Measurements from ENCODE around the gene TUBA3D. TPM values are rescaled to one million over a fixed set of nuclear protein-coding genes. Genes with fewer than 3 reads are reported as not detected.
"Not testable (repeated sequence)": the region's sequence is repeated elsewhere in the genome, so short reads cannot be mapped to it uniquely, and the experiment has no call there.

TUBA3D gene
- total RNA-seq, 1 donor from 2014 or later = not detected

GRCh38 chr2:131492015-131492417 lies 16.1 kb downstream of the TUBA3D start, which contains the start of gene MZT2A:
MZT2A (minus strand) TSS chr2:131492397; CDS start chr2:131492376, 21 bp downstream.
- peaks cover 55% of the 10 kb centered on the region for H3K79me2 ChIP-seq (ENCODE audit: low read depth)
- peak within 1 kb of the TSS; percentile 99 for H2AFZ ChIP-seq (replicated peaks)
- H3K4me3 ChIP-seq = peak within 1 kb of the TSS; percentile 87
- not testable (repeated sequence) for H3K36me3 ChIP-seq; H3K27me3 ChIP-seq; H3K9me3 ChIP-seq (ENCODE audit: low read depth); H3K36me3 Mint-ChIP-seq; H3K9me3 Mint-ChIP-seq; H3K4me1 ChIP-seq; H4K20me1 ChIP-seq (ENCODE audit: low read depth); DNase-seq (ENCODE audit: low spot score); H3K27me3 Mint-ChIP-seq (ENCODE audit: insufficient read depth, low read depth)
- H3F3A ChIP-seq (ENCODE audit: low read depth) = peaks cover 13% of the 10 kb centered on the region
- H3K27ac Mint-ChIP-seq = peak within 1 kb of the TSS; percentile 92
- H3K4me1 Mint-ChIP-seq = peaks cover 26% of the 10 kb centered on the region
- peak within 1 kb of the TSS; percentile 96 for H3K4me2 ChIP-seq
- H3K27ac ChIP-seq = peak within 1 kb of the TSS; percentile 80
- H3K9ac ChIP-seq = peak within 1 kb of the TSS; percentile 87
- peak within 1 kb of the TSS; percentile 95 for H3K4me3 Mint-ChIP-seq

- Histone ChIP-seq H3F3A (ENCODE audit: low read depth) (peaks cover 13% of the 10 kb centered on the region), H4K20me1 (ENCODE audit: low read depth) (peaks cover 10% of the 10 kb centered on the region), H3K27me3 (no peaks in the 10 kb centered on the region), H3K27ac (peak overlapping the region; percentile 80), H3K36me3 (no peaks in the 10 kb centered on the region), H3K4me1 (peaks cover 8% of the 10 kb centered on the region), H3K4me2 (peak overlapping the region; percentile 96), H3K9ac (peak overlapping the region; percentile 87), H3K9me3 (ENCODE audit: low read depth) (no peaks in the 10 kb centered on the region), H2AFZ (replicated peaks) (peak overlapping the region; percentile 99), H3K4me3 (peak overlapping the region; percentile 87), H3K79me2 (ENCODE audit: low read depth) (peaks cover 61% of the 10 kb centered on the region)
- Mint-ChIP-seq H3K4me1 (peaks cover 26% of the 10 kb centered on the region), H3K27me3 (ENCODE audit: insufficient read depth, low read depth) (peaks cover 8% of the 10 kb centered on the region), H3K4me3 (peak overlapping the region; percentile 95), H3K9me3 (no peaks in the 10 kb centered on the region), H3K27ac (no peak overlapping the region), H3K36me3 (no peaks in the 10 kb centered on the region)
- DNase-seq (ENCODE audit: low spot score) = peak; percentile 98
- no peak for TF ChIP-seq EZH2phosphoT487 (IDR thresholded peaks at IDR 0.05)
- TF ChIP-seq CTCF (IDR thresholded peaks at IDR 0.05) = peak; percentile 67
- TF ChIP-seq EZH2 (IDR thresholded peaks at IDR 0.05) = no peak
These were observed 16.7 kb downstream of the TUBA3D start for GRCh38 chr2:131492418-131493198.

GRCh38 chr2:131493199-131493968 lies 17.5 kb downstream of the TUBA3D start:
- Histone ChIP-seq H4K20me1 (ENCODE audit: low read depth) (peaks cover 10% of the 10 kb centered on the region), H3F3A (ENCODE audit: low read depth) (peaks cover 13% of the 10 kb centered on the region), H2AFZ (replicated peaks) (peak overlapping the region; percentile 99), H3K4me2 (peak overlapping the region; percentile 96), H3K4me3 (peak overlapping the region; percentile 87), H3K9ac (peak overlapping the region; percentile 87), H3K27ac (peak overlapping the region; percentile 80), H3K79me2 (ENCODE audit: low read depth) (peaks cover 67% of the 10 kb centered on the region), H3K9me3 (ENCODE audit: low read depth) (no peaks in the 10 kb centered on the region), H3K36me3 (no peaks in the 10 kb centered on the region), H3K27me3 (no peaks in the 10 kb centered on the region), H3K4me1 (peaks cover 8% of the 10 kb centered on the region)
- Mint-ChIP-seq H3K4me1 (peaks cover 26% of the 10 kb centered on the region), H3K9me3 (no peaks in the 10 kb centered on the region), H3K36me3 (peaks cover 6% of the 10 kb centered on the region), H3K27ac (peak overlapping the region; percentile 92), H3K4me3 (peak overlapping the region; percentile 95), H3K27me3 (ENCODE audit: insufficient read depth, low read depth) (peaks cover 8% of the 10 kb centered on the region)
- DNase-seq (ENCODE audit: low spot score) = no peak
- TF ChIP-seq EZH2phosphoT487 (IDR thresholded peaks at IDR 0.05) (no peak), CTCF (IDR thresholded peaks at IDR 0.05) (no peak), EZH2 (IDR thresholded peaks at IDR 0.05) (no peak)

DNA sequence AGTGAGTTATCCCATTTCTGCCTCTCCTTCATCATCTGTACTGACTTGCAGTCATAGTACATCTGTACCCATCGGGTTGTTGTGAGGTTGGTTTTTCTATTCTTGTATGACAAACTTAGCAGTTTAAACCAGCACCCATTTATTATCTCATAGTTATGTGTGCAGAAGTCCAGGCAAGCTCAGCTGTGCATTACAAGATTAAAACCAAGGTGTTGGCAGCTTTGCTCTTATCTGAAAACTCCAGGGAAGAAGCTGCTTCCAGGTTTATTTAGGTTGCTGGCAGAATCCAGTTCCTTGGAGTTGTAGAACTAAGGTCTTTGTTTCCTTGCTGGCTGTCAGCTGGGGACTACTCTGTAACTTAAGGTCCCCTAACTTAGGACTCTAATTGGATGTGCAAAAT lies 19.6 kb downstream of the TUBA3D start:
- DNase-seq (ENCODE audit: low spot score); H3K27me3 ChIP-seq; H3K9me3 ChIP-seq (ENCODE audit: low read depth); H3K27me3 Mint-ChIP-seq (ENCODE audit: insufficient read depth, low read depth); H3K4me3 ChIP-seq; H3K4me1 ChIP-seq; H2AFZ ChIP-seq (replicated peaks); H3K9me3 Mint-ChIP-seq; H3K27ac Mint-ChIP-seq; H3K36me3 Mint-ChIP-seq; H3K9ac ChIP-seq; H3K27ac ChIP-seq; H3K36me3 ChIP-seq; H3K4me2 ChIP-seq: not testable (repeated sequence)
- H3K4me3 Mint-ChIP-seq = peak overlapping the region; percentile 30
- H3K4me1 Mint-ChIP-seq = peaks cover 21% of the 10 kb centered on the region
- peaks cover 57% of the 10 kb centered on the region for H3K79me2 ChIP-seq (ENCODE audit: low read depth)
- H3F3A ChIP-seq (ENCODE audit: low read depth) = peaks cover 13% of the 10 kb centered on the region
- peaks cover 10% of the 10 kb centered on the region for H4K20me1 ChIP-seq (ENCODE audit: low read depth)

DNA sequence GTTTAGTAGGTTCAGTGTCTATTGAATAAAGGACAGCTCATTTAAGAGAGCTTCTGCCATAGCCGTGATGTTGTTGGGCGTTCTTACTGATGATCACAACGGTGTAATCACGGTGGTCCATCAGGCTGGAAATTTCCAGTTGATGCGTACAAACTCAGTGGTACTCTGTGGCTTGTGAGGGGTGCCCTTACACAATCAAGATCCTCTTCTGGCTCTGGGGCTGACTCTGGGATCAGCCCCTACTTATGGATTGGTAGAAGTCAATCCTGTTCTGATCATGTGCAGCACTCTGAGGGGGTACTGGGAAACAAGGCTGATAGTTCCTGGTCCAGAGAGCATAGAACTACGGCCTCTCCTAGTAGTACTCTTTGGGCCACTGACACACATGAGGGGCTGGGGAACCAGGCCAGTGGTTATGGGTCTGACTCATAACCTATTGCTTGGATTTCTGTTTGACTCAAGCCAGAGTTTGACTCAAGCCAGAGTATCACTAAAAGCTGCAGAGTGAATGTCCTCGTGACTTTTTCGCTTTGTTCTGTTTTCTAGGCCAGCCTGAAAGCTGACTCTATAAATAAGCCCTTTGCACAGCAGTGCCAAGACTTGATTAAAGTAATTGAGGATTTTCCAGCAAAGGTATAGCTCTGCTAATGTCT lies 22.5 kb downstream of the TUBA3D start:
- H3K27ac Mint-ChIP-seq; DNase-seq (ENCODE audit: low spot score); H3K27me3 Mint-ChIP-seq (ENCODE audit: insufficient read depth, low read depth); H3K9me3 ChIP-seq (ENCODE audit: low read depth); H3K4me2 ChIP-seq; H3K4me1 Mint-ChIP-seq; H3K4me3 Mint-ChIP-seq; H2AFZ ChIP-seq (replicated peaks); H3K4me3 ChIP-seq; H3K36me3 Mint-ChIP-seq; H3K4me1 ChIP-seq; H3K27ac ChIP-seq; H3K9me3 Mint-ChIP-seq; H3K9ac ChIP-seq; H3K36me3 ChIP-seq; H3K27me3 ChIP-seq; H3F3A ChIP-seq (ENCODE audit: low read depth): not testable (repeated sequence)
- peaks cover 10% of the 10 kb centered on the region for H4K20me1 ChIP-seq (ENCODE audit: low read depth)
- H3K79me2 ChIP-seq (ENCODE audit: low read depth) = peaks cover 47% of the 10 kb centered on the region

DNA sequence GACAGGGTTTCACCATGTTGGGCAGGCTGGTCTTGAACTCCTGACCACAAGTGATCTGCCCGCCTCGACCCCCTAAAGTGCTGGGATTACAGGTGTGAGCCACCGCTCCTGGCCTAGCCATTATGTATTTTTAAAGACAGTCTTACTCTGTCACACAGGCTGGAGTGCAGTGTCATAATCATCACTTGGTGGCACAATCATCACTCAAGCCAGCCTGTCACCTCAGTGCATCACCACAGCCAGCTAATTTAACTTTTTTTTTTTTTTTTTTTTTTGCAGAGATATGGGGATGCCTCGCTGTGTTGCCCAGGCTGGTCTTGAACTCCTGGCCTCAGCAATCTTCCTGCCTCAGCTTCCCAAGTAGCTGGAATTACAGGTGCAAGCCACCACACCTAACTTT lies 27.7 kb downstream of the TUBA3D start:
- not testable (repeated sequence) for H3K36me3 Mint-ChIP-seq; H3K27ac ChIP-seq; H3K9ac ChIP-seq; H3K4me3 Mint-ChIP-seq; H4K20me1 ChIP-seq (ENCODE audit: low read depth); H3K4me1 Mint-ChIP-seq; H3K27me3 ChIP-seq; H3K9me3 ChIP-seq (ENCODE audit: low read depth); H3K36me3 ChIP-seq; H2AFZ ChIP-seq (replicated peaks); H3K4me1 ChIP-seq; H3K9me3 Mint-ChIP-seq; H3K79me2 ChIP-seq (ENCODE audit: low read depth); H3K27ac Mint-ChIP-seq; H3K4me2 ChIP-seq; H3K27me3 Mint-ChIP-seq (ENCODE audit: insufficient read depth, low read depth); DNase-seq (ENCODE audit: low spot score); H3F3A ChIP-seq (ENCODE audit: low read depth); H3K4me3 ChIP-seq
